Liver (tissue), 9 donors: ENCODE data around the gene ANTXR2. TPM values are rescaled to one million over a fixed set of nuclear protein-coding genes. Genes with fewer than 3 reads are reported as not detected.

Source experiments
- DNase-seq: peaks from one replicate; pipeline ENCODE4 v3.0.0-alpha.2; 2017; ENCODE audit warnings: low spot score
- H3K27ac ChIP-seq, 2 donors: one replicate each; pipeline ENCODE4 v1.7.0; 2013; ENCODE audit warnings: inconsistent platforms in 2 of 2, low read length in 2 of 2, control low read depth in 1 of 2, low read depth in 1 of 2, mild to moderate bottlenecking in 1 of 2
- H3K27me3 ChIP-seq, 4 donors: one replicate each; pipeline versions ENCODE4 v1.6.1 to v1.7.0; 2013; ENCODE audit warnings: low read length in 3 of 4, inconsistent platforms in 1 of 4, mild to moderate bottlenecking in 1 of 4, moderate library complexity in 1 of 4; ENCODE audit not compliant: control insufficient read depth in 4 of 4, insufficient read depth in 4 of 4
- H3K36me3 ChIP-seq, 4 donors: one replicate each; pipeline versions ENCODE4 v1.6.1 to v1.7.0; 2013; ENCODE audit warnings: low read length in 3 of 4, mild to moderate bottlenecking in 3 of 4, low read depth in 1 of 4, moderate library complexity in 1 of 4; ENCODE audit not compliant: control insufficient read depth in 4 of 4, insufficient read depth in 3 of 4
- H3K4me1 ChIP-seq, 4 donors: one replicate each; pipeline versions ENCODE4 v1.6.1 to v1.7.0; 2013; ENCODE audit warnings: low read length in 3 of 4, mild to moderate bottlenecking in 3 of 4, moderate library complexity in 1 of 4; ENCODE audit not compliant: control insufficient read depth in 4 of 4, insufficient read depth in 4 of 4
- H3K4me3 ChIP-seq, 3 donors: one replicate each; pipeline versions ENCODE4 v1.6.1 to v1.7.0; 2013; ENCODE audit warnings: low read length in 3 of 3, control low read depth in 1 of 3, low read depth in 1 of 3, mild to moderate bottlenecking in 1 of 3
- H3K9ac ChIP-seq, 2 donors: one replicate each; pipeline ENCODE4 v1.7.0; 2013; ENCODE audit warnings: low read length in 2 of 2, mild to moderate bottlenecking in 2 of 2, moderate library complexity in 2 of 2, control low read depth in 1 of 2, low read depth in 1 of 2
- H3K9me3 ChIP-seq, 4 donors: one replicate each; pipeline versions ENCODE4 v1.6.1 to v1.7.0; 2013; ENCODE audit warnings: low read length in 3 of 4; ENCODE audit not compliant: control insufficient read depth in 4 of 4
- EGR1 ChIP-seq, 2 donors: IDR thresholded peaks; 2 replicates each; pipeline ENCODE4 v1.6.1; 2016 to 2018; ENCODE audit warnings: antibody characterized with exemption in 2 of 2, low read depth in 2 of 2
- FOXA1 ChIP-seq: IDR thresholded peaks from 2 replicates; pipeline ENCODE4 v1.6.1; 2016; ENCODE audit warnings: antibody characterized with exemption
- FOXA2 ChIP-seq: IDR thresholded peaks from 2 replicates; pipeline ENCODE4 v1.6.1; 2016; ENCODE audit warnings: antibody characterized with exemption
- GABPA ChIP-seq, 2 donors: IDR thresholded peaks in 1 of 2; conservative IDR thresholded peaks in 1 of 2; 2 replicates each; pipeline ENCODE4 v1.6.1; 2016; ENCODE audit warnings: antibody characterized with exemption in 2 of 2, mild to moderate bottlenecking in 1 of 2, moderate library complexity in 1 of 2
- HNF4A ChIP-seq, 2 donors: conservative IDR thresholded peaks; 2 replicates each; pipeline ENCODE4 v1.6.1; 2016; ENCODE audit warnings: antibody characterized with exemption in 2 of 2, mild to moderate bottlenecking in 2 of 2
- HNF4G ChIP-seq: IDR thresholded peaks from 2 replicates; pipeline ENCODE4 v1.6.1; 2016; ENCODE audit warnings: antibody characterized with exemption
- JUND ChIP-seq, 2 donors: IDR thresholded peaks; 2 replicates each; pipeline ENCODE4 v1.6.1; 2016; ENCODE audit warnings: antibody characterized with exemption in 2 of 2
- NR2F2 ChIP-seq: IDR thresholded peaks from 2 replicates; pipeline ENCODE4 v1.6.1; 2016; ENCODE audit warnings: antibody characterized with exemption
- RAD21 ChIP-seq, 2 donors: IDR thresholded peaks; 2 replicates each; pipeline ENCODE4 v1.6.1; 2016; ENCODE audit warnings: antibody characterized with exemption in 2 of 2, mild to moderate bottlenecking in 2 of 2
- RXRA ChIP-seq, 2 donors: IDR thresholded peaks; 2 replicates each; pipeline ENCODE4 v1.6.1; 2017 to 2018; ENCODE audit warnings: antibody characterized with exemption in 2 of 2, mild to moderate bottlenecking in 1 of 2
- SP1 ChIP-seq: IDR thresholded peaks from 2 replicates; pipeline ENCODE4 v1.6.1; 2018; ENCODE audit warnings: antibody characterized with exemption, mild to moderate bottlenecking
- TAF1 ChIP-seq: conservative IDR thresholded peaks from 2 replicates; pipeline ENCODE4 v1.6.1; 2016; ENCODE audit warnings: antibody characterized with exemption, mild to moderate bottlenecking
- YY1 ChIP-seq: IDR thresholded peaks from 2 replicates; pipeline ENCODE4 v1.6.1; 2016; ENCODE audit warnings: antibody characterized with exemption, mild to moderate bottlenecking
- WGBS: extraction: QIAGEN DNeasy Blood & Tissue Kit; methylation state at CpG from one replicate; pipeline ENCODE4 v1.1.7; 2013; 5-methylcytosine and 5-hydroxymethylcytosine counted together
- polyA plus RNA-seq, 2 donors: library from polyadenylated mRNA; stranded (reverse) in 1 of 2; unstranded in 1 of 2; fragments of 200-250 nt in 1 of 2; fragments of >200 nt in 1 of 2; fragmentation: Nextera tagmentation in 1 of 2; extraction: Ambion mirVana in 1 of 2; gene quantifications; one replicate each; pipeline versions ENCODE4 v1.2.1 to v1.2.3, GENCODE V29; 2013 to 2015
- total RNA-seq, 2 donors: library from RNA; depleted of rRNA; stranded (reverse); fragments of >200 nt; gene quantifications; one replicate each; pipeline ENCODE4 v1.2.3, GENCODE V29; 2014
- TF ChIP-seq, protein P1 (sequence below): fragments of 150-350 bp; IDR thresholded peaks from 2 replicates; pipeline ENCODE4 v1.5.1; 2017; ENCODE audit warnings: improper control_type of control experiment, low read depth, low read length; ENCODE audit not compliant: missing input control
- TF ChIP-seq, protein P2 (sequence below): IDR thresholded peaks from 2 replicates; pipeline ENCODE4 v1.6.1; 2016; ENCODE audit warnings: antibody characterized with exemption
- TF ChIP-seq, protein P3 (sequence below): IDR thresholded peaks from 2 replicates; pipeline ENCODE4 v1.6.1; 2016; ENCODE audit warnings: antibody characterized with exemption
- TF ChIP-seq, protein P4 (sequence below): IDR thresholded peaks from 2 replicates; pipeline ENCODE4 v1.6.1; 2016; ENCODE audit warnings: antibody characterized with exemption, mild to moderate bottlenecking
- TF ChIP-seq, protein P5 (sequence below): IDR thresholded peaks from 2 replicates; pipeline ENCODE4 v1.6.1; 2016; ENCODE audit warnings: antibody characterized with exemption
- donor health status: healthy.
- donor health status: healthy.
- donor health status: healthy.
- donor health status: healthy.
- donor health status: healthy.

The ANTXR2 gene
- total and polyA plus RNA-seq, 4 donors: 16.1 to 30.5 (median 21.3) TPM

DNA sequence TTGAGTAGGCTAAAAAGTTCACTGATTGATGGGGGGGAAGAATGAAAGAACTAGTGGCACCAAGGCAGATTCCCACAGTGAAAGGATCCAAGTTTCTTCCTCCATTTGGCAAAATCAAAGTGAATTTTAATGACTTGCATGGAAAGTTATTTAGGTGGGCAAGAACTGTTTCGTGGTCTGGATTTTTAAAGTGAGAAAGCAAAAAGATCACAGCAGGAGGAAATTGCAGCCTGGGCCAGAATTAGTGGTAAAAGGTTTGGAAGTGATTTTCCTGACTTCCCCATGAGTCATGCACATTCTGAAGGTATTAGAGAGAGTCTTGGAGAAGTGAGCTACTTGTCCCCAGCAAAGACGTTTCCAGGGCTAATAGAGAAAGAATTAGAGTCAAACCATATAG lies 207.8 kb downstream of the ANTXR2 start:
- 33% methylated on average over 2 of the region's 2 CpGs for WGBS
- Histone ChIP-seq H3K4me3 (no peak overlapping the region), H3K9ac (no peak overlapping the region), H3K27ac (no peak overlapping the region), H3K27me3 (peaks cover 0 to 10% (median 1%) of the 10 kb centered on the region in 4 donors), H3K9me3 (no peaks in the 10 kb centered on the region), H3K4me1 (no peaks in the 10 kb centered on the region), H3K36me3 (no peaks in the 10 kb centered on the region)
- TF ChIP-seq, protein P1, sequence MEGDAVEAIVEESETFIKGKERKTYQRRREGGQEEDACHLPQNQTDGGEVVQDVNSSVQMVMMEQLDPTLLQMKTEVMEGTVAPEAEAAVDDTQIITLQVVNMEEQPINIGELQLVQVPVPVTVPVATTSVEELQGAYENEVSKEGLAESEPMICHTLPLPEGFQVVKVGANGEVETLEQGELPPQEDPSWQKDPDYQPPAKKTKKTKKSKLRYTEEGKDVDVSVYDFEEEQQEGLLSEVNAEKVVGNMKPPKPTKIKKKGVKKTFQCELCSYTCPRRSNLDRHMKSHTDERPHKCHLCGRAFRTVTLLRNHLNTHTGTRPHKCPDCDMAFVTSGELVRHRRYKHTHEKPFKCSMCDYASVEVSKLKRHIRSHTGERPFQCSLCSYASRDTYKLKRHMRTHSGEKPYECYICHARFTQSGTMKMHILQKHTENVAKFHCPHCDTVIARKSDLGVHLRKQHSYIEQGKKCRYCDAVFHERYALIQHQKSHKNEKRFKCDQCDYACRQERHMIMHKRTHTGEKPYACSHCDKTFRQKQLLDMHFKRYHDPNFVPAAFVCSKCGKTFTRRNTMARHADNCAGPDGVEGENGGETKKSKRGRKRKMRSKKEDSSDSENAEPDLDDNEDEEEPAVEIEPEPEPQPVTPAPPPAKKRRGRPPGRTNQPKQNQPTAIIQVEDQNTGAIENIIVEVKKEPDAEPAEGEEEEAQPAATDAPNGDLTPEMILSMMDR: no peak
- TF ChIP-seq GABPA (IDR thresholded peaks at IDR 0.05 in 1 of 2, conservative IDR thresholded peaks at IDR 0.05 in 1 of 2) (no peak), RAD21 (IDR thresholded peaks at IDR 0.05) (no peak), EGR1 (IDR thresholded peaks at IDR 0.05; ENCODE audit: low read depth in 2 of 2) (no peak), RXRA (IDR thresholded peaks at IDR 0.05) (no peak)
- TF ChIP-seq, protein P2, sequence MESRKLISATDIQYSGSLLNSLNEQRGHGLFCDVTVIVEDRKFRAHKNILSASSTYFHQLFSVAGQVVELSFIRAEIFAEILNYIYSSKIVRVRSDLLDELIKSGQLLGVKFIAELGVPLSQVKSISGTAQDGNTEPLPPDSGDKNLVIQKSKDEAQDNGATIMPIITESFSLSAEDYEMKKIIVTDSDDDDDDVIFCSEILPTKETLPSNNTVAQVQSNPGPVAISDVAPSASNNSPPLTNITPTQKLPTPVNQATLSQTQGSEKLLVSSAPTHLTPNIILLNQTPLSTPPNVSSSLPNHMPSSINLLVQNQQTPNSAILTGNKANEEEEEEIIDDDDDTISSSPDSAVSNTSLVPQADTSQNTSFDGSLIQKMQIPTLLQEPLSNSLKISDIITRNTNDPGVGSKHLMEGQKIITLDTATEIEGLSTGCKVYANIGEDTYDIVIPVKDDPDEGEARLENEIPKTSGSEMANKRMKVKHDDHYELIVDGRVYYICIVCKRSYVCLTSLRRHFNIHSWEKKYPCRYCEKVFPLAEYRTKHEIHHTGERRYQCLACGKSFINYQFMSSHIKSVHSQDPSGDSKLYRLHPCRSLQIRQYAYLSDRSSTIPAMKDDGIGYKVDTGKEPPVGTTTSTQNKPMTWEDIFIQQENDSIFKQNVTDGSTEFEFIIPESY: no peak
- TF ChIP-seq, protein P3, sequence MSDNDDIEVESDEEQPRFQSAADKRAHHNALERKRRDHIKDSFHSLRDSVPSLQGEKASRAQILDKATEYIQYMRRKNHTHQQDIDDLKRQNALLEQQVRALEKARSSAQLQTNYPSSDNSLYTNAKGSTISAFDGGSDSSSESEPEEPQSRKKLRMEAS: no peak
- no peak for DNase-seq

DNA sequence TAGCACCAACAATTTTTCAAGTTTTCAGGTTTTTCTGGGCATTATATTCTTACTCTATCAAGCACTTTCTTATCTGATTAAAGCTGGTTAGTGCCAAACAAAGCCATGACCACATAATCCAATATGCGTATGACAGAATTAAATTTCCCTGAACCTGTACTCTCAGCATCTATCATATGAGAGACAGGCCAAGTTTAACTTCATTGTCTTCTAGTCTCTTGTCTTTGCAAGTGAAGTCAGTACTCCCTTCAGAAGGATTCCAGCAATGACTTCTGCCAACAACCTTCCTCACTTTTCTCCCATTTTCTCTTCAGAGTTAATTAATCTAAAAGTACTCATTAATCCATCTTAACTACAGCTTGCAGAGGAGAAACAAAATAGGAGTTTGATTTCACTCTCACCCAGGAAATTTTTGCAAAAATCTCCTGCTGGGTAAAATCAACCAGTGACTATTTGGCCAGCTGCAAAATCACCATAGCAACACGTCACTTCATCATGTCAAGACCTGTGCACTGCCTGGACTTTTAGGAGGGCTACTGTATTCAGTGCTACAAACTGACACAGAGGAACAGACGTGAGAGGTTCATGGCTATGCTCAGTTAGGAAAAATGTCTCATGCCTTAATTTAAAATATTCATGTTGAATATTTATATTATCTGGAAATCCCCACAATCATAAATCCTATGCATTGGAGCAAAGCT lies 208.4 kb downstream of the ANTXR2 start:
- 73% methylated on average over 3 of the region's 3 CpGs for WGBS
- no peaks in the 10 kb centered on the region for H3K9me3 ChIP-seq
- H3K27me3 ChIP-seq: peaks cover 0 to 10% (median 1%) of the 10 kb centered on the region in 4 donors
- no peak overlapping the region for H3K9ac ChIP-seq
- DNase-seq: no peak
- no peaks in the 10 kb centered on the region for H3K36me3 ChIP-seq
- H3K27ac ChIP-seq: no peak overlapping the region
- no peak overlapping the region for H3K4me3 ChIP-seq
- no peaks in the 10 kb centered on the region for H3K4me1 ChIP-seq
- TF ChIP-seq HNF4A (conservative IDR thresholded peaks at IDR 0.05) (no peak), FOXA2 (no peak), JUND (IDR thresholded peaks at IDR 0.05) (no peak), GABPA (IDR thresholded peaks at IDR 0.05 in 1 of 2, conservative IDR thresholded peaks at IDR 0.05 in 1 of 2) (no peak), EGR1 (IDR thresholded peaks at IDR 0.05; ENCODE audit: low read depth in 2 of 2) (no peak), YY1 (no peak), RXRA (IDR thresholded peaks at IDR 0.05) (no peak), FOXA1 (no peak), TAF1 (no peak), SP1 (no peak), RAD21 (IDR thresholded peaks at IDR 0.05) (no peak), HNF4G (no peak), NR2F2 (no peak)
- TF ChIP-seq, protein P1: no peak
- TF ChIP-seq, protein P2: no peak
- TF ChIP-seq, protein P3: no peak
- TF ChIP-seq, protein P4, sequence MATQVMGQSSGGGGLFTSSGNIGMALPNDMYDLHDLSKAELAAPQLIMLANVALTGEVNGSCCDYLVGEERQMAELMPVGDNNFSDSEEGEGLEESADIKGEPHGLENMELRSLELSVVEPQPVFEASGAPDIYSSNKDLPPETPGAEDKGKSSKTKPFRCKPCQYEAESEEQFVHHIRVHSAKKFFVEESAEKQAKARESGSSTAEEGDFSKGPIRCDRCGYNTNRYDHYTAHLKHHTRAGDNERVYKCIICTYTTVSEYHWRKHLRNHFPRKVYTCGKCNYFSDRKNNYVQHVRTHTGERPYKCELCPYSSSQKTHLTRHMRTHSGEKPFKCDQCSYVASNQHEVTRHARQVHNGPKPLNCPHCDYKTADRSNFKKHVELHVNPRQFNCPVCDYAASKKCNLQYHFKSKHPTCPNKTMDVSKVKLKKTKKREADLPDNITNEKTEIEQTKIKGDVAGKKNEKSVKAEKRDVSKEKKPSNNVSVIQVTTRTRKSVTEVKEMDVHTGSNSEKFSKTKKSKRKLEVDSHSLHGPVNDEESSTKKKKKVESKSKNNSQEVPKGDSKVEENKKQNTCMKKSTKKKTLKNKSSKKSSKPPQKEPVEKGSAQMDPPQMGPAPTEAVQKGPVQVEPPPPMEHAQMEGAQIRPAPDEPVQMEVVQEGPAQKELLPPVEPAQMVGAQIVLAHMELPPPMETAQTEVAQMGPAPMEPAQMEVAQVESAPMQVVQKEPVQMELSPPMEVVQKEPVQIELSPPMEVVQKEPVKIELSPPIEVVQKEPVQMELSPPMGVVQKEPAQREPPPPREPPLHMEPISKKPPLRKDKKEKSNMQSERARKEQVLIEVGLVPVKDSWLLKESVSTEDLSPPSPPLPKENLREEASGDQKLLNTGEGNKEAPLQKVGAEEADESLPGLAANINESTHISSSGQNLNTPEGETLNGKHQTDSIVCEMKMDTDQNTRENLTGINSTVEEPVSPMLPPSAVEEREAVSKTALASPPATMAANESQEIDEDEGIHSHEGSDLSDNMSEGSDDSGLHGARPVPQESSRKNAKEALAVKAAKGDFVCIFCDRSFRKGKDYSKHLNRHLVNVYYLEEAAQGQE: no peak
- TF ChIP-seq, protein P5, sequence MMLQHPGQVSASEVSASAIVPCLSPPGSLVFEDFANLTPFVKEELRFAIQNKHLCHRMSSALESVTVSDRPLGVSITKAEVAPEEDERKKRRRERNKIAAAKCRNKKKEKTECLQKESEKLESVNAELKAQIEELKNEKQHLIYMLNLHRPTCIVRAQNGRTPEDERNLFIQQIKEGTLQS: no peak
